GM23338 (cell line): ENCODE data around the gene GRID1. TPM values are rescaled to one million over a fixed set of nuclear protein-coding genes. Genes with fewer than 3 reads are reported as not detected.

Experiments
- ATAC-seq: fragments of 200-7000 bp; cut with Tn5 transposase; 3 replicates; pipeline ENCODE4 v1.9.1; 2020
- DNase-seq: peaks from one replicate; pipeline ENCODE4 v3.0.0-alpha.2; 2015; ENCODE audit warnings: low spot score
- H2AFZ ChIP-seq: fragments of 200-600 bp; sonication (generic); 2 replicates; pipeline ENCODE4 v1.8.0; 2016; ENCODE audit warnings: antibody characterized with exemption, mild to moderate bottlenecking, moderate library complexity
- H3F3A ChIP-seq: fragments of 200-600 bp; sonication (generic); replicated peaks from 2 replicates; pipeline ENCODE4 v1.8.0; 2017; ENCODE audit warnings: antibody characterized with exemption, mixed run types, low read depth
- H3K27ac ChIP-seq: fragments of 200-600 bp; sonication (generic); 2 replicates; pipeline ENCODE4 v1.6.1; 2016; ENCODE audit warnings: low read depth
- H3K27me3 ChIP-seq: fragments of 200-600 bp; sonication (generic); 2 replicates; pipeline ENCODE4 v1.8.0; 2016; ENCODE audit warnings: mild to moderate bottlenecking, mixed run types, moderate library complexity; ENCODE audit not compliant: insufficient read depth
- H3K36me3 ChIP-seq: fragments of 200-600 bp; sonication (generic); 2 replicates; pipeline ENCODE4 v1.8.0; 2016; ENCODE audit warnings: mild to moderate bottlenecking; ENCODE audit not compliant: insufficient read depth
- H3K4me1 ChIP-seq: fragments of 200-600 bp; sonication (generic); 2 replicates; pipeline ENCODE4 v1.8.0; 2016; ENCODE audit warnings: mild to moderate bottlenecking, moderate library complexity; ENCODE audit not compliant: insufficient read depth
- H3K4me2 ChIP-seq: fragments of 200-600 bp; sonication (generic); 2 replicates; pipeline ENCODE4 v1.7.1; 2017; ENCODE audit warnings: mixed run types
- H3K4me3 ChIP-seq: fragments of 200-600 bp; sonication (generic); 2 replicates; pipeline ENCODE4 v1.6.1; 2016; ENCODE audit warnings: mixed run types
- H3K79me2 ChIP-seq: fragments of 200-600 bp; sonication (generic); replicated peaks from 2 replicates; pipeline ENCODE4 v1.8.0; 2017; ENCODE audit warnings: mild to moderate bottlenecking; ENCODE audit not compliant: insufficient read depth
- H3K9me2 ChIP-seq: fragments of 200-600 bp; sonication (generic); 2 replicates; pipeline ENCODE4 v1.8.0; 2017; ENCODE audit not compliant: insufficient read depth
- H4K20me1 ChIP-seq: fragments of 200-600 bp; sonication (generic); replicated peaks from 2 replicates; pipeline ENCODE4 v1.8.0; 2017; ENCODE audit warnings: mild to moderate bottlenecking; ENCODE audit not compliant: insufficient read depth
- H3K27ac Mint-ChIP-seq: 2 replicates; pipeline ENCODE4 v1.8.0; 2020; ENCODE audit warnings: inconsistent platforms, mild to moderate bottlenecking, moderate library complexity, mixed read lengths
- H3K27me3 Mint-ChIP-seq: 3 replicates; pipeline ENCODE4 v1.8.0; 2022; ENCODE audit warnings: low read depth, mild to moderate bottlenecking, moderate library complexity, mixed read lengths, inconsistent platforms; ENCODE audit not compliant: insufficient read depth, poor library complexity
- H3K36me3 Mint-ChIP-seq: 3 replicates; pipeline ENCODE4 v1.8.0; 2021; ENCODE audit warnings: low read depth, mild to moderate bottlenecking, inconsistent platforms, moderate library complexity, mixed read lengths
- H3K4me1 Mint-ChIP-seq: 3 replicates; pipeline ENCODE4 v1.8.0; 2020; ENCODE audit warnings: mild to moderate bottlenecking, inconsistent platforms, mixed read lengths
- H3K4me3 Mint-ChIP-seq: 3 replicates; pipeline ENCODE4 v1.8.0; 2021; ENCODE audit warnings: moderate library complexity, mild to moderate bottlenecking, inconsistent platforms, mixed read lengths
- H3K9me3 Mint-ChIP-seq: 3 replicates; pipeline ENCODE4 v1.8.0; 2020; ENCODE audit warnings: moderate library complexity, mild to moderate bottlenecking, inconsistent platforms, mixed read lengths
- CREB1 ChIP-seq: fragments of 250-450 bp; sonication (Bioruptor Pico); IDR thresholded peaks from 2 replicates; pipeline ENCODE4 v1.5.0; 2020; ENCODE audit warnings: low read depth, mild to moderate bottlenecking, moderate library complexity
- CTCF ChIP-seq, 2 experiments: fragments of 200-600 bp in 1 of 2; sonication (generic) in 1 of 2; conservative IDR thresholded peaks; 2 replicates each; pipeline versions ENCODE4 v1.5.1 to v1.6.1; 2016 to 2017; ENCODE audit warnings: antibody characterized with exemption in 2 of 2, low read depth in 2 of 2, mild to moderate bottlenecking in 2 of 2, moderate library complexity in 1 of 2
- ETS1 ChIP-seq: IDR thresholded peaks from 2 replicates; pipeline ENCODE4 v1.6.1; 2016; ENCODE audit warnings: antibody characterized with exemption
- EZH2 ChIP-seq: fragments of 200-600 bp; sonication (generic); IDR thresholded peaks from one replicate; pipeline ENCODE4 v1.8.0; 2017; ENCODE audit warnings: antibody characterized with exemption, mild to moderate bottlenecking, low read depth; ENCODE audit not compliant: unreplicated experiment
- EZH2phosphoT487 ChIP-seq: fragments of 200-600 bp; sonication (generic); IDR thresholded peaks from one replicate; pipeline ENCODE4 v1.8.1; 2018; ENCODE audit warnings: antibody characterized with exemption; ENCODE audit not compliant: unreplicated experiment
- JUNB ChIP-seq: IDR thresholded peaks from one replicate; pipeline ENCODE4 v1.6.1; 2016; ENCODE audit warnings: antibody characterized with exemption; ENCODE audit not compliant: unreplicated experiment
- NANOG ChIP-seq: IDR thresholded peaks from 2 replicates; pipeline ENCODE4 v1.6.1; 2016; ENCODE audit warnings: antibody characterized with exemption, borderline replicate concordance
- POLR2AphosphoS5 ChIP-seq: IDR thresholded peaks from 2 replicates; pipeline ENCODE4 v1.6.1; 2016; ENCODE audit warnings: antibody characterized with exemption, low read depth
- REST ChIP-seq: IDR thresholded peaks from one replicate; pipeline ENCODE4 v1.6.1; 2018; ENCODE audit warnings: antibody characterized with exemption; ENCODE audit not compliant: unreplicated experiment
- STAT1 ChIP-seq: IDR thresholded peaks from one replicate; pipeline ENCODE4 v1.6.1; 2016; ENCODE audit warnings: antibody characterized with exemption; ENCODE audit not compliant: unreplicated experiment
- ZNF114 ChIP-seq: fragments of 250-450 bp; sonication (Bioruptor Pico); IDR thresholded peaks from 2 replicates; pipeline ENCODE4 v1.5.0; 2020; ENCODE audit warnings: mild to moderate bottlenecking, moderate library complexity
- ZNF331 ChIP-seq: fragments of 250-450 bp; sonication (Bioruptor Pico); IDR thresholded peaks from 2 replicates; pipeline ENCODE4 v1.5.0; 2020; ENCODE audit warnings: low read depth, mild to moderate bottlenecking, moderate library complexity
- ZNF462 ChIP-seq: fragments of 250-450 bp; sonication (Bioruptor Pico); IDR thresholded peaks from 2 replicates; pipeline ENCODE4 v1.5.0; 2020; ENCODE audit warnings: mild to moderate bottlenecking, moderate library complexity
- polyA plus RNA-seq: library from polyadenylated mRNA; unstranded; fragments of >200 nt; fragmentation: Nextera tagmentation; extraction: Ambion mirVana; gene quantifications from 2 replicates; pipeline ENCODE4 v1.2.1, GENCODE V29; 2016
- total RNA-seq: library from RNA; depleted of rRNA; stranded (reverse); fragments of >200 nt; shearing (Covaris generic); gene quantifications from 2 replicates; pipeline ENCODE4 v1.2.3, GENCODE V29; 2014

The GRID1 gene
- total and polyA plus RNA-seq, 2 experiments from 2014 or later: 0.14 to 0.15 TPM

- Mint-ChIP-seq H3K4me1 (no peaks in the 10 kb centered on the region), H3K27me3 (peaks cover 21% of the 10 kb centered on the region), H3K4me3 (no peak overlapping the region), H3K27ac (no peak overlapping the region), H3K9me3 (no peaks in the 10 kb centered on the region), H3K36me3 (no peaks in the 10 kb centered on the region)
- peaks cover 17% of the 10 kb centered on the region for H3K27me3 ChIP-seq
- H3K4me2 ChIP-seq: no peak overlapping the region
- H3F3A ChIP-seq: no peaks in the 10 kb centered on the region
- H3K4me1 ChIP-seq: no peaks in the 10 kb centered on the region
- no peak overlapping the region for H2AFZ ChIP-seq
- H3K79me2 ChIP-seq: no peaks in the 10 kb centered on the region
- DNase-seq: no peak
- no peaks in the 10 kb centered on the region for H3K9me2 ChIP-seq
- TF ChIP-seq ZNF462 (CRISPR knock-in tag): no peak
- no peak for TF ChIP-seq ZNF114 (CRISPR knock-in tag)
- TF ChIP-seq CTCF (conservative IDR thresholded peaks at IDR 0.05; ENCODE audit: low read depth in 2 of 2): no peak
- no peak for TF ChIP-seq CREB1 (CRISPR knock-in tag)
- TF ChIP-seq EZH2: no peak
- no peak for TF ChIP-seq POLR2AphosphoS5
- no peak for TF ChIP-seq STAT1
- no peak for TF ChIP-seq JUNB
- TF ChIP-seq ETS1: no peak
- TF ChIP-seq EZH2phosphoT487: no peak
- TF ChIP-seq NANOG: no peak
- TF ChIP-seq ZNF331 (CRISPR knock-in tag): no peak
- no peak for TF ChIP-seq REST
- no peak overlapping the region for H3K4me3 ChIP-seq
- ATAC-seq: no peak
- no peaks in the 10 kb centered on the region for H4K20me1 ChIP-seq
- no peak overlapping the region for H3K27ac ChIP-seq
- no peaks in the 10 kb centered on the region for H3K36me3 ChIP-seq
Measured at GRCh38 chr10:86356296-86356695, 10.3 kb downstream of the GRID1 start.
